NAMALWA (cell line): ENCODE results near the gene PLAAT2.

Experiments
- DNase-seq: peaks from one replicate; pipeline ENCODE4 v3.0.0-alpha.2; 2015; ENCODE audit warnings: low spot score

The PLAAT2 gene

GRCh38 chr11:63518548-63518947, 44.6 kb downstream of the PLAAT2 start:
- DNase-seq: peak; percentile 21

- DNase-seq: no peak
These were observed 46.0 kb downstream of the PLAAT2 start for GRCh38 chr11:63517156-63517555.

GRCh38 chr11:63516109-63516508, 47.1 kb downstream of the PLAAT2 start:
- DNase-seq: no peak

DNA sequence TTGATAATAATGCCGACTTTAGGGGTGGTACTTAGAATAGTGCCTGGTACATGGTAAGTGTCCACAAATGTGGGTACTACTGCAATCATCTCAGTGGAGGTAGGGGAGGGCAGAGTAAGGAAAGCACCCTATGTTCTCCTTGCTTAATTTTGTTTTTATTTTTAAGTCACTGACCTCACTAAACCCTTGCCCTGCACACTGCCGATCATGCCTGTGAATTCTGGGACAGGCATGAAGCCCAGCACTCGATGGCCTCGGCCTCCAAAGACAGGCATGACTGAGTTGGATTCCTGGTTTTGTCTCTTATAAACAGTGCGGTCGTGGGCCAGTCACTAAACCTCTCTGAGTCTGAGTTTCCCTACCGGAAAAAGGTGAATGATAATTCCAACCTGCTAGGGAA, 50.4 kb downstream of the PLAAT2 start:
- no peak for DNase-seq

DNA sequence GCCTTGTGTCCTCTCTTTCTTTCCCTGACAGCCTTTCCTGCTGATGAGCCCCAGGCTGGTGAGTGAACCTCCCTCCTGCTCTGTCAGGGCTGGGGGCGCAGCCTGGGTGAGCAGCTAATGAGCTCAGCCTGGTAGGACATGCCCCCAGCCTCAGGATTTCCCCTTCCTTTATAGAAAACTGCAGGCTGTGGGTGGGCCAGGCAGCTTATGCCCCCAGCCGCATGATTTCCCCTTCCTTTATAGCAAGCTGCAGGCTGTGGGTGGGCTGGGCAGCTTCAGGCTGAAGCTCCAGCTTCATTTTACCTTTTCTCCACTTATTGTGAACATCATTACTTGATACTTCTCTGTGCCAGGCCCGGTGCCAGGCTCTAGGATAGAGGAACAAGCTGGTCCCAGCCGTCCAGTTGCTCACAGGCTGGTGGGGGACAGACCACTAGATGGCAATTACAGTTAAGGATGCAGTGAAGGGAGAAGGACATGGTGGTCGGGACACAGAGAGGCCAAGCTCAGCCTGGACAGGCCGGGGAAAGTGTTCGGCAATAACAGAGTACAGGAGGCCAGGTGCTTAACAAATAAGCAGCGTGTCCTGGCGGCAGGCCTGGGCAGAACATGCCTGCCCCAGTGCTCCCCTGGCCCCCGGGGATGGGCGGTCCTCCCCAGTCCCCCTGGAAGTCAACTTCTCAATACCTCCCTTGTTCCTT, 52.0 kb downstream of the PLAAT2 start:
- DNase-seq: no peak

- DNase-seq: no peak
These were observed 52.7 kb downstream of the PLAAT2 start for GRCh38 chr11:63510360-63511047.

DNA sequence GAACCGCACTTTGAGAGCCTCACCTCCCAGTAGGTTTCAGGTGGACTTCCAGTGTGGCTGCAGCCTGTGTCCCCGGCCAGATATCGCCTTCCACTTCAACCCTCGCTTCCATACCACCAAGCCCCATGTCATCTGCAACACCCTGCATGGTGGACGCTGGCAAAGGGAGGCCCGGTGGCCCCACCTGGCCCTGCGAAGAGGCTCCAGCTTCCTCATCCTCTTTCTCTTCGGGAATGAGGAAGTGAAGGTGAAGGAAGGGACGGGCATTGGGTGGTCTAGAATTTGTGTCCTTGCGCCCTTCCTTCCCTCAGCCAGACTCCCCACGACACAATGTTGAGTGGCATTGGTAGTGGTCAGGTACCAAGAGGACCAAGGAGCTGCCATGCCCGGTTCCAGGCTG, 54.4 kb downstream of the PLAAT2 start:
- no peak for DNase-seq

GRCh38 chr11:63508009-63508408, 55.2 kb downstream of the PLAAT2 start:
- peak; percentile 49 for DNase-seq

DNA sequence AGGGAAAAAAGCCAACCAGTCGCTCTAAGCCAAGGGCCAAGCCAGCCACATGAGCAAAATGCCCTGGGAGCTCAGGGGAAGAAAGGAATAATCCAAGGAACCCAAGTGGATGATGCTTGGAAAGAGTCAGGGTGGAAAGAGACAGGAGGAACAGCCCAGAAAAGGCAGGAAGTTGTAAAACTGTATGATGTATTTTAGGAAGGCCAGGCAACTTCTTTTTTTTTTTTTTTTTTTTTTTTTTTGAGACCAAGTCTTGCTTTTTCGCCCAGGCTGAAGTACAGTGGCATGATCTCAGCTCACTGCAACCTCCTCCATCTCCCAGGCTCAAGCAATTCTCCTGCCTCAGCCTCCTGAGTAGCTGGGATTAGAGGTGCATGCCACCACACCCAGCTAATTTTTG, 55.7 kb downstream of the PLAAT2 start:
- DNase-seq: no peak

- DNase-seq: no peak
These were observed 56.3 kb downstream of the PLAAT2 start for GRCh38 chr11:63506876-63507275.

GRCh38 chr11:63505857-63506528, 57.2 kb downstream of the PLAAT2 start, which contains the start of gene LGALS12:
Gene LGALS12 (plus strand): TSS chr11:63506084. CDS start chr11:63506459, 375 bp downstream.
- DNase-seq: no peak

DNA sequence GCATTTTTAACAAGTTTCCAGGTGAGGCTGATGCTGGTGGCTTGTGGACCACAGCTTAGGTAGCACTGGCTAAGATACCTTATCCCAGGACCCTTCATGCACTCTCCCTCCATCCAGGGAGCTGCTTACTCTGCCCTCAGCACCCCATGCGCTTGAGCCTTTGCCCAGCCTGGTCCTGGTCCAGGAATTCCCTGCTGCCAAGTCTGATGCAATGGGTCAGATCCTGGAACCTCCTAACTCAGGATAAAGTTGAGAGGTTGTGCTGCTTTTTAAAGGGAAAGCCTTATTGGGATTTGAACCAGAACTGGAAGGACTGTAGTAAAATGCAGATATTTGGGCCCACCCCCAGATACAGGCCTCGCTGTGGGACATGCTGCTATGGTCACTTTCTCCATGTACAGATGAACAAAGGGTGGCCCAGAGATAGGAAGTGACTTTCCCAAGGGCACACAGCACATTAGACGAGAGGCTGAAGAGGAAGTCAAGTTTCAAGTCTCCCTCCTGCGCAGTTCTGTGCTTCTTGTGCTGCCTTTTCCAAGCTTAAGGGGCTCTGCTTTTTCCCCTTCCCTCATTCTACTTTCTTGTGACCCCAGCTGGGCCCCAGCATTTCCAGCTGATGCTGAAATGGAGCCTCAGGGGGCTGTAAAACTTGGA, 58.1 kb downstream of the PLAAT2 start:
- DNase-seq: no peak

DNA sequence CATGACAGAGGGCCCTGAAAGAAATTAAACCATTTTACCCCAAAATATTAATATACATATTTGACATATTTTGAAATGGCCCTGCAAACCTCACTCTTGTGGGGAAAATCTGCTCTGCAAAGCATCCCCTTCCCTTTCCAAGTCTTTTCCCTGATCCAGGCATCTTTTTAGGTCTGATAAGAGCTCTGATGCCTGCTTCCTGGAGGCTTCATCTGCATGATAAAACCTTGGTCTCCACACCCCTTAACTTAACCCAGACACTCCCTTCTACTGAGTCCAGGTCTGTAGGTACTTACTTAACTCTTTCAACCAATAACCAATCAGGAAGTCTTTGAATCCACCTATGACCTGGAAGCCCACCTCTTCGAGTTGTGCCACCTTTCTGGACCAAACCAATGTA, 59.1 kb downstream of the PLAAT2 start:
- no peak for DNase-seq

GRCh38 chr11:63503492-63503891, 59.7 kb downstream of the PLAAT2 start:
- DNase-seq: no peak
